Stimulated activated CD8-positive, alpha-beta memory T cell treated with anti-CD3 and anti-CD28 coated beads, Interleukin-7, amount 100 ng/mL, for 48 hours (primary cell): ENCODE measurements around the gene SMIM38.

Experiments
- DNase-seq, 2 donors: peaks; one replicate each; pipeline ENCODE4 v3.0.0-alpha.2; 2020; ENCODE audit warnings: low read depth in 1 of 2; ENCODE audit errors: extremely low read depth in 1 of 2

The SMIM38 gene

GRCh38 chr11:69155302-69156234 is at the start of gene SMIM38:
TSS of gene SMIM38 (plus strand) at chr11:69155935. CDS start at chr11:69157847, 1,912 bp downstream.
- no peak for DNase-seq

- no peak for DNase-seq
Observed at GRCh38 chr11:69106031-69106811, 49.5 kb upstream of the SMIM38 start.

GRCh38 chr11:69107413-69107812 is 48.3 kb upstream of the SMIM38 start:
- no peak for DNase-seq

GRCh38 chr11:69108030-69108429 is 47.7 kb upstream of the SMIM38 start:
- no peak for DNase-seq

GRCh38 chr11:69108559-69108958 is 47.2 kb upstream of the SMIM38 start:
- DNase-seq, result no peak

GRCh38 chr11:69109101-69109500 is 46.6 kb upstream of the SMIM38 start:
- DNase-seq, result no peak

- no peak for DNase-seq
Observed at GRCh38 chr11:69110451-69110850, 45.3 kb upstream of the SMIM38 start.

GRCh38 chr11:69111624-69112542 is 43.9 kb upstream of the SMIM38 start:
- DNase-seq, result no peak

GRCh38 chr11:69113226-69113625 is 42.5 kb upstream of the SMIM38 start:
- no peak for DNase-seq

GRCh38 chr11:69113646-69114340 is 41.9 kb upstream of the SMIM38 start:
- no peak for DNase-seq

GRCh38 chr11:69114362-69114761 is 41.4 kb upstream of the SMIM38 start:
- DNase-seq, result no peak

- DNase-seq, result no peak
Observed at GRCh38 chr11:69114811-69115523, 40.8 kb upstream of the SMIM38 start.

GRCh38 chr11:69115586-69116560 is 39.9 kb upstream of the SMIM38 start:
- no peak for DNase-seq

GRCh38 chr11:69116671-69117070 is 39.1 kb upstream of the SMIM38 start:
- DNase-seq, result no peak

- DNase-seq, result no peak
Observed at GRCh38 chr11:69119190-69119589, 36.5 kb upstream of the SMIM38 start.

GRCh38 chr11:69120096-69120875 is 35.4 kb upstream of the SMIM38 start:
- no peak for DNase-seq

- DNase-seq, result no peak
Observed at GRCh38 chr11:69121021-69121420, 34.7 kb upstream of the SMIM38 start.
